Panc1 (cell line): ENCODE data around the gene ZNF407. TPM values are rescaled to one million over a fixed set of nuclear protein-coding genes. Genes with fewer than 3 reads are reported as not detected.

ENCODE experiments used
- ATAC-seq: fragments of 200-7000 bp; cut with Tn5 transposase; 2 replicates; pipeline ENCODE4 v1.9.1; 2020; ENCODE audit warnings: mild to moderate bottlenecking, moderate library complexity
- BruUV-seq: library from RNA; stranded (reverse); fragments of 400-500 nt; replicated peaks from 2 replicates; lab custom pipeline; 2021; lab: Mats Ljungman, UMichigan
- CTCF ChIA-PET: fragments of 300-600 bp; sonication (Branson Sonifier 250); formaldehyde crosslinking; loops from one replicate; lab custom pipeline; 2022; ENCODE audit warnings: antibody characterized with exemption; lab: Charles Lee
- POLR2A ChIA-PET: fragments of 300-600 bp; sonication (Branson Sonifier 250); formaldehyde crosslinking; loops from one replicate; lab custom pipeline; 2022; ENCODE audit warnings: antibody characterized with exemption; lab: Charles Lee
- DNase-seq: peaks from one replicate; pipeline ENCODE4 v3.0.0-alpha.2; 2010; ENCODE audit warnings: low read depth, low spot score
- H3K27ac ChIP-seq: 2 replicates; pipeline ENCODE4 v1.5.1; 2011; ENCODE audit warnings: mild to moderate bottlenecking, low read length, inconsistent platforms
- H3K27me3 ChIP-seq: fragments of 200-500 bp; sonication (Bioruptor generic); 2 replicates; pipeline ENCODE4 v1.6.0; 2014; ENCODE audit warnings: low read length, inconsistent platforms; ENCODE audit not compliant: control insufficient read depth, insufficient read depth
- H3K36me3 ChIP-seq: fragments of 200-500 bp; sonication (Bioruptor generic); 2 replicates; pipeline ENCODE4 v1.5.1; 2014; ENCODE audit warnings: inconsistent platforms, mild to moderate bottlenecking, low read length, moderate library complexity; ENCODE audit not compliant: control insufficient read depth, insufficient read depth
- H3K4me1 ChIP-seq: 2 replicates; pipeline ENCODE4 v1.5.1; 2011; ENCODE audit warnings: inconsistent platforms, mild to moderate bottlenecking, low read length, moderate library complexity; ENCODE audit not compliant: control insufficient read depth, insufficient read depth
- H3K4me3 ChIP-seq, 2 experiments: 2 replicates each; pipeline ENCODE4 v1.5.1; 2011 to 2012; ENCODE audit warnings: low read depth in 2 of 2, low read length in 2 of 2, mild to moderate bottlenecking in 2 of 2, inconsistent platforms in 1 of 2, moderate library complexity in 1 of 2
- H3K9me3 ChIP-seq: fragments of 200-500 bp; sonication (Bioruptor generic); 2 replicates; pipeline ENCODE4 v1.5.1; 2014; ENCODE audit warnings: low read depth, mild to moderate bottlenecking, inconsistent platforms, low read length, moderate library complexity; ENCODE audit not compliant: control insufficient read depth, insufficient read depth
- POLR2AphosphoS5 ChIP-seq: IDR thresholded peaks from 2 replicates; pipeline ENCODE4 v1.6.1; 2012; ENCODE audit warnings: mild to moderate bottlenecking, low read depth, low read length, moderate library complexity
- SIN3A ChIP-seq: IDR thresholded peaks from 2 replicates; pipeline ENCODE4 v1.6.1; 2012; ENCODE audit warnings: low read depth, mild to moderate bottlenecking, low read length, moderate library complexity, borderline replicate concordance; ENCODE audit not compliant: insufficient read depth
- TCF7L2 ChIP-seq: IDR thresholded peaks from 2 replicates; pipeline ENCODE4 v1.6.1; 2011; ENCODE audit warnings: mild to moderate bottlenecking, low read depth, low read length, inconsistent platforms
- in situ Hi-C: cut with HindIII; loops from 2 replicates; pipeline ENCODE4 v1.10.0; 2016; ENCODE audit warnings: low sequenced_read_pairs, low pct_unique_long_range_greater_than_20kb
- intact Hi-C: fragments of 100-400 bp; cut with micrococcal nuclease; formaldehyde crosslinking; loops from one replicate; pipeline ENCODE4 v1.10.0; 2022; ENCODE audit not compliant: unreplicated experiment
- total RNA-seq: library from RNA; stranded (reverse); gene quantifications from one replicate; pipeline ENCODE4 v1.2.1, GENCODE V29; 2021; ENCODE audit not compliant: unreplicated experiment
- TF ChIP-seq, protein P1 (sequence below): fragments of 450-650 bp; IDR thresholded peaks from 2 replicates; pipeline ENCODE4 v1.5.1; 2017; ENCODE audit warnings: mild to moderate bottlenecking
- TF ChIP-seq, protein P2 (sequence below), 2 experiments: IDR thresholded peaks; 2 replicates each; pipeline ENCODE4 v1.6.1; 2011 to 2012; ENCODE audit warnings: low read depth in 2 of 2, control low read depth in 1 of 2, low read length in 1 of 2, mild to moderate bottlenecking in 1 of 2, moderate library complexity in 1 of 2; ENCODE audit not compliant: insufficient read depth in 1 of 2

ZNF407 gene
- total RNA-seq, 1 experiment from 2014 or later = 16.8 TPM

- Histone ChIP-seq H3K36me3 (no peaks in the 10 kb centered on the region), H3K4me1 (peaks cover 4% of the 10 kb centered on the region; the same call in 1 of the 2 replicates), H3K27ac (no peak overlapping the region), H3K4me3 (no peak overlapping the region), H3K9me3 (no peaks in the 10 kb centered on the region), H3K27me3 (peaks cover 24% of the 10 kb centered on the region)
- no TSS peak for BruUV-seq
- CTCF ChIA-PET = no interaction called here
- no peak for DNase-seq
- TF ChIP-seq TCF7L2 (no peak), POLR2AphosphoS5 (no peak), SIN3A (no peak)
- TF ChIP-seq, protein P1, sequence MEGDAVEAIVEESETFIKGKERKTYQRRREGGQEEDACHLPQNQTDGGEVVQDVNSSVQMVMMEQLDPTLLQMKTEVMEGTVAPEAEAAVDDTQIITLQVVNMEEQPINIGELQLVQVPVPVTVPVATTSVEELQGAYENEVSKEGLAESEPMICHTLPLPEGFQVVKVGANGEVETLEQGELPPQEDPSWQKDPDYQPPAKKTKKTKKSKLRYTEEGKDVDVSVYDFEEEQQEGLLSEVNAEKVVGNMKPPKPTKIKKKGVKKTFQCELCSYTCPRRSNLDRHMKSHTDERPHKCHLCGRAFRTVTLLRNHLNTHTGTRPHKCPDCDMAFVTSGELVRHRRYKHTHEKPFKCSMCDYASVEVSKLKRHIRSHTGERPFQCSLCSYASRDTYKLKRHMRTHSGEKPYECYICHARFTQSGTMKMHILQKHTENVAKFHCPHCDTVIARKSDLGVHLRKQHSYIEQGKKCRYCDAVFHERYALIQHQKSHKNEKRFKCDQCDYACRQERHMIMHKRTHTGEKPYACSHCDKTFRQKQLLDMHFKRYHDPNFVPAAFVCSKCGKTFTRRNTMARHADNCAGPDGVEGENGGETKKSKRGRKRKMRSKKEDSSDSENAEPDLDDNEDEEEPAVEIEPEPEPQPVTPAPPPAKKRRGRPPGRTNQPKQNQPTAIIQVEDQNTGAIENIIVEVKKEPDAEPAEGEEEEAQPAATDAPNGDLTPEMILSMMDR = no peak
- TF ChIP-seq, protein P2, sequence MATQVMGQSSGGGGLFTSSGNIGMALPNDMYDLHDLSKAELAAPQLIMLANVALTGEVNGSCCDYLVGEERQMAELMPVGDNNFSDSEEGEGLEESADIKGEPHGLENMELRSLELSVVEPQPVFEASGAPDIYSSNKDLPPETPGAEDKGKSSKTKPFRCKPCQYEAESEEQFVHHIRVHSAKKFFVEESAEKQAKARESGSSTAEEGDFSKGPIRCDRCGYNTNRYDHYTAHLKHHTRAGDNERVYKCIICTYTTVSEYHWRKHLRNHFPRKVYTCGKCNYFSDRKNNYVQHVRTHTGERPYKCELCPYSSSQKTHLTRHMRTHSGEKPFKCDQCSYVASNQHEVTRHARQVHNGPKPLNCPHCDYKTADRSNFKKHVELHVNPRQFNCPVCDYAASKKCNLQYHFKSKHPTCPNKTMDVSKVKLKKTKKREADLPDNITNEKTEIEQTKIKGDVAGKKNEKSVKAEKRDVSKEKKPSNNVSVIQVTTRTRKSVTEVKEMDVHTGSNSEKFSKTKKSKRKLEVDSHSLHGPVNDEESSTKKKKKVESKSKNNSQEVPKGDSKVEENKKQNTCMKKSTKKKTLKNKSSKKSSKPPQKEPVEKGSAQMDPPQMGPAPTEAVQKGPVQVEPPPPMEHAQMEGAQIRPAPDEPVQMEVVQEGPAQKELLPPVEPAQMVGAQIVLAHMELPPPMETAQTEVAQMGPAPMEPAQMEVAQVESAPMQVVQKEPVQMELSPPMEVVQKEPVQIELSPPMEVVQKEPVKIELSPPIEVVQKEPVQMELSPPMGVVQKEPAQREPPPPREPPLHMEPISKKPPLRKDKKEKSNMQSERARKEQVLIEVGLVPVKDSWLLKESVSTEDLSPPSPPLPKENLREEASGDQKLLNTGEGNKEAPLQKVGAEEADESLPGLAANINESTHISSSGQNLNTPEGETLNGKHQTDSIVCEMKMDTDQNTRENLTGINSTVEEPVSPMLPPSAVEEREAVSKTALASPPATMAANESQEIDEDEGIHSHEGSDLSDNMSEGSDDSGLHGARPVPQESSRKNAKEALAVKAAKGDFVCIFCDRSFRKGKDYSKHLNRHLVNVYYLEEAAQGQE (IDR thresholded peaks at IDR 0.05; ENCODE audit: insufficient read depth in 1 of 2, low read depth in 2 of 2, low read length in 1 of 2) = no peak
- in situ Hi-C loops (no loop called here), intact Hi-C loops (no loop called here)
- ATAC-seq = no peak
- POLR2A ChIA-PET = no interaction called here
Observed at GRCh38 chr18:74589811-74590210, 7.9 kb upstream of the ZNF407 start.

DNA sequence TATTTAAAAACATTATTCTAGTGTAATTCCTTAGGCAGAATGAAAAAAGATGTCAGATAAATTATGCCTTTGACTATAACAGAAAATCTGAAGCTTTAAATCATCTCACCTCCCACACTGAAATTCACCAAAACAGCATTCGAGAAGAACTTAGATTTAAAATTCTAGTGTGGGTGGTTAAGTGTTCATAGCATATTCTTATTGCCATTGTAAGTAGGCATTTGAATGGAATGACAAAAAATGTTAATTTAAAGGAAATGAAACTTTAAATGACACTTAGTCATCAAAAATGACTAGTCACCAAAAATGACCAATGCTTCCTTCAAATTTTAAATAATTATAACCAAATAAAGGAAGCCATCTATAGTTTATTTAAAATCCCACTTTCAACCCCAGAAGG, 7.0 kb upstream of the ZNF407 start:
- ATAC-seq (no peak), DNase-seq (no peak)
- intact Hi-C loops (no loop called here), in situ Hi-C loops (no loop called here)
- ChIA-PET POLR2A (interaction anchor here (0.6 kb wide), 1 partner anchor 12 kb away, joined by 3 read pairs; no protein-coding TSS in a partner anchor), CTCF (interaction anchor here (0.6 kb wide), 1 partner anchor 876 kb away, joined by 3 read pairs; no protein-coding TSS in a partner anchor)
- Histone ChIP-seq H3K4me1 (peaks cover 6% of the 10 kb centered on the region), H3K9me3 (no peaks in the 10 kb centered on the region), H3K4me3 (no peak overlapping the region), H3K27ac (no peak overlapping the region), H3K36me3 (no peaks in the 10 kb centered on the region), H3K27me3 (peaks cover 19% of the 10 kb centered on the region; the same call in 1 of the 2 replicates)
- no peak for TF ChIP-seq SIN3A
- TF ChIP-seq, protein P1 = no peak
- TF ChIP-seq TCF7L2 = no peak
- TF ChIP-seq POLR2AphosphoS5 = no peak
- TF ChIP-seq, protein P2 (IDR thresholded peaks at IDR 0.05; ENCODE audit: insufficient read depth in 1 of 2, low read depth in 2 of 2, low read length in 1 of 2) = no peak
- BruUV-seq = no TSS peak
